ENCODE results near the gene SDCCAG8. TPM values are rescaled to one million over a fixed set of nuclear protein-coding genes. Genes with fewer than 3 reads are reported as not detected.

Gene SDCCAG8
- polyA plus RNA-seq, 1 donor: 20.2 TPM

GRCh38 chr1:243394066-243394465 is 138.2 kb downstream of the SDCCAG8 start:
- DNase-seq: no peak

- DNase-seq: no peak
These were observed 139.0 kb downstream of the SDCCAG8 start for GRCh38 chr1:243394601-243395464.

GRCh38 chr1:243396424-243396823 is 140.6 kb downstream of the SDCCAG8 start:
- no peak for DNase-seq

- no peak for DNase-seq
These were observed 141.0 kb downstream of the SDCCAG8 start for GRCh38 chr1:243396876-243397275.

- no peak for DNase-seq
These were observed 141.9 kb downstream of the SDCCAG8 start for GRCh38 chr1:243397613-243398321.

- no peak for DNase-seq
These were observed 143.8 kb downstream of the SDCCAG8 start for GRCh38 chr1:243399561-243400155.

GRCh38 chr1:243402868-243403267 is 147.0 kb downstream of the SDCCAG8 start:
- no peak for DNase-seq

- DNase-seq: no peak
These were observed 150.6 kb downstream of the SDCCAG8 start for GRCh38 chr1:243406424-243406823.

- DNase-seq: no peak
These were observed 151.6 kb downstream of the SDCCAG8 start for GRCh38 chr1:243407284-243408018.

- DNase-seq: no peak
These were observed 152.6 kb downstream of the SDCCAG8 start for GRCh38 chr1:243408479-243408878.

- no peak for DNase-seq
These were observed 153.4 kb downstream of the SDCCAG8 start for GRCh38 chr1:243409284-243409683.

- no peak for DNase-seq
These were observed 155.6 kb downstream of the SDCCAG8 start for GRCh38 chr1:243411472-243411871.

- no peak for DNase-seq
These were observed 157.8 kb downstream of the SDCCAG8 start for GRCh38 chr1:243413431-243414151.

- no peak for DNase-seq
These were observed 158.3 kb downstream of the SDCCAG8 start for GRCh38 chr1:243414152-243414494.

GRCh38 chr1:243415663-243416408 is 160.0 kb downstream of the SDCCAG8 start:
- DNase-seq: no peak

- no peak for DNase-seq
These were observed 160.7 kb downstream of the SDCCAG8 start for GRCh38 chr1:243416495-243416894.

GRCh38 chr1:243420016-243420945 is 164.4 kb downstream of the SDCCAG8 start:
- no peak for DNase-seq

- DNase-seq: no peak
These were observed 165.3 kb downstream of the SDCCAG8 start for GRCh38 chr1:243420946-243421685.

GRCh38 chr1:243421784-243422183 is 165.9 kb downstream of the SDCCAG8 start:
- DNase-seq: no peak

Measured in hindlimb muscle (tissue), 1 donor.